HG03442 (cell line): ENCODE results near the gene CFAP61.

Experiments used
- ATAC-seq: cut with Tn5 transposase; IDR thresholded peaks from one replicate; pipeline ENCODE4 v1.9.1; 2021; ENCODE audit warnings: mild to moderate bottlenecking, moderate library complexity; ENCODE audit not compliant: unreplicated experiment

Gene CFAP61

GRCh38 chr20:20360464-20360863 lies 308.1 kb downstream of the CFAP61 start:
- ATAC-seq, result peak; percentile 47

- no peak for ATAC-seq
These were observed 310.6 kb downstream of the CFAP61 start for GRCh38 chr20:20362774-20363433.

GRCh38 chr20:20363434-20363798 lies 311.1 kb downstream of the CFAP61 start:
- ATAC-seq, result no peak

- no peak for ATAC-seq
These were observed 311.7 kb downstream of the CFAP61 start for GRCh38 chr20:20363799-20364592.

GRCh38 chr20:20364593-20365479 lies 312.5 kb downstream of the CFAP61 start:
- no peak for ATAC-seq

GRCh38 chr20:20365480-20366161 lies 313.3 kb downstream of the CFAP61 start:
- no peak for ATAC-seq

GRCh38 chr20:20366551-20366875 lies 314.2 kb downstream of the CFAP61 start:
- ATAC-seq, result no peak

GRCh38 chr20:20366876-20367574 lies 314.7 kb downstream of the CFAP61 start:
- ATAC-seq, result no peak

- no peak for ATAC-seq
These were observed 315.5 kb downstream of the CFAP61 start, which contains the start of gene INSM1 for GRCh38 chr20:20367575-20368417. TSS of gene INSM1 (plus strand) at chr20:20368104. CDS start at chr20:20368268, 164 bp downstream.

- ATAC-seq, result no peak
These were observed 316.3 kb downstream of the CFAP61 start for GRCh38 chr20:20368418-20369249.

GRCh38 chr20:20369250-20370093 lies 317.1 kb downstream of the CFAP61 start:
- ATAC-seq, result no peak

GRCh38 chr20:20370094-20370575 lies 317.8 kb downstream of the CFAP61 start:
- ATAC-seq, result no peak

GRCh38 chr20:20371083-20371482 lies 318.8 kb downstream of the CFAP61 start:
- no peak for ATAC-seq

GRCh38 chr20:20371681-20372080 lies 319.3 kb downstream of the CFAP61 start:
- no peak for ATAC-seq

GRCh38 chr20:20373091-20373571 lies 320.8 kb downstream of the CFAP61 start:
- no peak for ATAC-seq

GRCh38 chr20:20375862-20376261 lies 323.5 kb downstream of the CFAP61 start:
- no peak for ATAC-seq

- ATAC-seq, result no peak
These were observed 333.9 kb downstream of the CFAP61 start for GRCh38 chr20:20386192-20386591.
